ENCODE measurements around the gene FEV. TPM values are rescaled to one million over a fixed set of nuclear protein-coding genes. Genes with fewer than 3 reads are reported as not detected.

The FEV gene
- total RNA-seq, 2 donors from 2014 or later: not detected

GRCh38 chr2:218983934-218984238, 1.1 kb downstream of the FEV start:
- no peak overlapping the region for H3K27ac Mint-ChIP-seq
- WGBS, 2 experiments (ENCODE audit: insufficient coverage in 1 of 2, insufficient read length in 1 of 2): 8 to 10% methylated on average over 5 to 10 of the region's 10 CpGs

GRCh38 chr2:218983263-218983933, 1.6 kb downstream of the FEV start:
- 11 to 13% methylated on average over 13 to 23 of the region's 23 CpGs for WGBS, 2 experiments (ENCODE audit: insufficient coverage in 1 of 2, insufficient read length in 1 of 2)
- no peaks in the 10 kb centered on the region for H3K36me3 Mint-ChIP-seq (ENCODE audit: low read depth)
- H3K27me3 ChIP-seq (ENCODE audit: control insufficient read depth, insufficient read depth, low read length, poor library complexity, severe bottlenecking): peaks cover 98% of the 10 kb centered on the region
- H3K4me1 ChIP-seq (ENCODE audit: control insufficient read depth, insufficient read depth, low read length): peaks cover 6% of the 10 kb centered on the region
- TF ChIP-seq, protein P1, sequence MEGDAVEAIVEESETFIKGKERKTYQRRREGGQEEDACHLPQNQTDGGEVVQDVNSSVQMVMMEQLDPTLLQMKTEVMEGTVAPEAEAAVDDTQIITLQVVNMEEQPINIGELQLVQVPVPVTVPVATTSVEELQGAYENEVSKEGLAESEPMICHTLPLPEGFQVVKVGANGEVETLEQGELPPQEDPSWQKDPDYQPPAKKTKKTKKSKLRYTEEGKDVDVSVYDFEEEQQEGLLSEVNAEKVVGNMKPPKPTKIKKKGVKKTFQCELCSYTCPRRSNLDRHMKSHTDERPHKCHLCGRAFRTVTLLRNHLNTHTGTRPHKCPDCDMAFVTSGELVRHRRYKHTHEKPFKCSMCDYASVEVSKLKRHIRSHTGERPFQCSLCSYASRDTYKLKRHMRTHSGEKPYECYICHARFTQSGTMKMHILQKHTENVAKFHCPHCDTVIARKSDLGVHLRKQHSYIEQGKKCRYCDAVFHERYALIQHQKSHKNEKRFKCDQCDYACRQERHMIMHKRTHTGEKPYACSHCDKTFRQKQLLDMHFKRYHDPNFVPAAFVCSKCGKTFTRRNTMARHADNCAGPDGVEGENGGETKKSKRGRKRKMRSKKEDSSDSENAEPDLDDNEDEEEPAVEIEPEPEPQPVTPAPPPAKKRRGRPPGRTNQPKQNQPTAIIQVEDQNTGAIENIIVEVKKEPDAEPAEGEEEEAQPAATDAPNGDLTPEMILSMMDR (conservative IDR thresholded peaks at IDR 0.05): no peak
- no peak overlapping the region for H3K4me3 ChIP-seq (ENCODE audit: low read length)
- no peaks in the 10 kb centered on the region for H3K9me3 Mint-ChIP-seq
- H3K4me1 Mint-ChIP-seq: peaks cover 9% of the 10 kb centered on the region
- H3K27ac Mint-ChIP-seq: no peak overlapping the region
- no peak overlapping the region for H3K9ac ChIP-seq (ENCODE audit: extremely low read depth, low read length, poor library complexity, severe bottlenecking)
- no peaks in the 10 kb centered on the region for H3K9me3 ChIP-seq (ENCODE audit: control insufficient read depth, low read length)
- peaks cover 96% of the 10 kb centered on the region for H3K27me3 Mint-ChIP-seq (ENCODE audit: insufficient read depth)
- no peak overlapping the region for H3K4me3 Mint-ChIP-seq
- H3K27ac ChIP-seq (ENCODE audit: low read depth, low read length): no peak overlapping the region
- DNase-seq: no peak
- no peaks in the 10 kb centered on the region for H3K36me3 ChIP-seq (ENCODE audit: control insufficient read depth, insufficient read depth, low read length)

More at GRCh38 chr2:218983934-218984238, 1.1 kb downstream of the FEV start:
- TF ChIP-seq, protein P1 (conservative IDR thresholded peaks at IDR 0.05): no peak
- peaks cover 96% of the 10 kb centered on the region for H3K27me3 Mint-ChIP-seq (ENCODE audit: insufficient read depth)
- DNase-seq: peak; percentile 74
- Histone ChIP-seq H3K4me3 (ENCODE audit: low read length) (no peak overlapping the region), H3K9ac (ENCODE audit: extremely low read depth, low read length, poor library complexity, severe bottlenecking) (no peak overlapping the region), H3K4me1 (ENCODE audit: control insufficient read depth, insufficient read depth, low read length) (peaks cover 6% of the 10 kb centered on the region), H3K27me3 (ENCODE audit: control insufficient read depth, insufficient read depth, low read length, poor library complexity, severe bottlenecking) (peaks cover 98% of the 10 kb centered on the region), H3K9me3 (ENCODE audit: control insufficient read depth, low read length) (no peaks in the 10 kb centered on the region), H3K27ac (ENCODE audit: low read depth, low read length) (no peak overlapping the region), H3K36me3 (ENCODE audit: control insufficient read depth, insufficient read depth, low read length) (no peaks in the 10 kb centered on the region)
- H3K4me3 Mint-ChIP-seq: no peak overlapping the region
- peaks cover 9% of the 10 kb centered on the region for H3K4me1 Mint-ChIP-seq
- no peaks in the 10 kb centered on the region for H3K9me3 Mint-ChIP-seq
- H3K36me3 Mint-ChIP-seq (ENCODE audit: low read depth): no peaks in the 10 kb centered on the region

GRCh38 chr2:218982586-218983262, 2.3 kb downstream of the FEV start:
- Mint-ChIP-seq H3K27ac (no peak overlapping the region), H3K9me3 (no peaks in the 10 kb centered on the region), H3K4me3 (no peak overlapping the region), H3K27me3 (ENCODE audit: insufficient read depth) (peaks cover 96% of the 10 kb centered on the region), H3K36me3 (ENCODE audit: low read depth) (no peaks in the 10 kb centered on the region), H3K4me1 (peaks cover 9% of the 10 kb centered on the region)
- no peaks in the 10 kb centered on the region for H3K36me3 ChIP-seq (ENCODE audit: control insufficient read depth, insufficient read depth, low read length)
- H3K9me3 ChIP-seq (ENCODE audit: control insufficient read depth, low read length): no peaks in the 10 kb centered on the region
- no peak overlapping the region for H3K27ac ChIP-seq (ENCODE audit: low read depth, low read length)
- H3K27me3 ChIP-seq (ENCODE audit: control insufficient read depth, insufficient read depth, low read length, poor library complexity, severe bottlenecking): peaks cover 98% of the 10 kb centered on the region
- no peak overlapping the region for H3K4me3 ChIP-seq (ENCODE audit: low read length)
- DNase-seq: peak; percentile 67
- WGBS, 2 experiments (ENCODE audit: insufficient coverage in 1 of 2, insufficient read length in 1 of 2): 4 to 9% methylated on average over 14 to 28 of the region's 28 CpGs
- no peak overlapping the region for H3K9ac ChIP-seq (ENCODE audit: extremely low read depth, low read length, poor library complexity, severe bottlenecking)
- TF ChIP-seq, protein P1 (conservative IDR thresholded peaks at IDR 0.05): no peak
- H3K4me1 ChIP-seq (ENCODE audit: control insufficient read depth, insufficient read depth, low read length): peaks cover 6% of the 10 kb centered on the region
